ENCODE data around the gene CCDC57.

Gene CCDC57

GRCh38 chr17:82246365-82247181 is 33.9 kb upstream of the CCDC57 start:
- Histone ChIP-seq H3K4me3 (peak overlapping the region; percentile 6; the same call in 1 of the 2 replicates), H3K27ac (peak overlapping the region; percentile 74), H3K4me2 (peak overlapping the region; percentile 81), H3K36me3 (peaks cover 97% of the 10 kb centered on the region), H4K20me1 (peaks cover 100% of the 10 kb centered on the region), H3K4me1 (peaks cover 86% of the 10 kb centered on the region), H3K27me3 (no peaks in the 10 kb centered on the region), H3K9me3 (no peaks in the 10 kb centered on the region), H3K9ac (peak overlapping the region; percentile 58; the same call in 1 of the 2 replicates)
- no peak for TF ChIP-seq Cebpa-rat (IDR thresholded peaks at IDR 0.05)

- no peak for TF ChIP-seq Cebpa-rat (IDR thresholded peaks at IDR 0.05)
- Histone ChIP-seq H3K4me3 (no peak overlapping the region), H3K9me3 (no peaks in the 10 kb centered on the region), H3K27me3 (no peaks in the 10 kb centered on the region), H4K20me1 (peaks cover 100% of the 10 kb centered on the region), H3K4me2 (peak overlapping the region; percentile 81), H3K36me3 (peaks cover 97% of the 10 kb centered on the region), H3K9ac (peak overlapping the region; percentile 58; the same call in 1 of the 2 replicates), H3K27ac (peak overlapping the region; percentile 74; the same call in 1 of the 2 replicates), H3K4me1 (peaks cover 87% of the 10 kb centered on the region)
These were observed 33.4 kb upstream of the CCDC57 start for GRCh38 chr17:82246040-82246364.

DNA sequence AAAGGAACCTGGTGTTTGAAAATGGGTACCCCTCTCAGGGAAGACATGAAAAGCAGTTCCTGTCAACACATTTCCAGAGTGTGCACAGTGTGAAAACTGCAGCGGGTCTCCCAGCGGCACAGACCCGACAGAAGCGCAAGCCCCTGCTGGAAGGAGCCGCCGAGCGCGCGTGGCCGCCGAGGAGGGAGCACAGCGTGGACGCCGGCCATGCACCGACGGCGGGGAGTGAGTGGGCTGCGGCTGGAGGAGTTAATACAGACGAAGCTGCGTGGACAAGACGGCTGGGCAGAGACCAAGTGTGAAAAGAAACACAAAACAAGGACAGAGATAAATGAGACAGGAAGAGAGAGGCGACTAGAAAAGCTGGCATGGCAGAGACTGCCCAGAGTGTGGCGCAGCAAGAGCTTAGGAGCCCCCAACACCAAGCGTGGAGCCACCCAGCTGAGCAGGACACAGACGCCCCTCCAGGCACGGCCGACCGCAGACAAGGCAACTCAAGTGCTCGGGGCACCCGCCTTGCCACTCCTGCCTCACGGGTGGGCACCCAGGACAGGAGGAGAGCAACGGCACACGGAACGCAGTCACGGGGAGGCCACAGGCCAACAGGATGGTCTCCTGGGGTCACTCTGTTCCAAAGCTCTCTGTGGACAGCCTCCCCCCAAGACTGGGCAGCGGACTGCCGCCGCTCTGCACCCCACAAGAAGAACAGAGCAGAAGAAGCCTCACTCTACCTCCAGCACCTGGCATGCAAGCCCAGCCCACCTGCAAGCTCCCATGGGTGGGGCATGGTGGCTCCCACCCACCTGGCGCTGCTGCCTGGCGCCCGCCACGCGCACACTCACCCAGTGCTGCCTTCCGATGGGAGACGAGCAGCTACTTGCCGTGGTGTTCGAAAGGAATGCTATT is 32.7 kb upstream of the CCDC57 start:
- Histone ChIP-seq H4K20me1 (peaks cover 100% of the 10 kb centered on the region), H3K9ac (no peak overlapping the region), H3K4me3 (no peak overlapping the region), H3K36me3 (peaks cover 97% of the 10 kb centered on the region), H3K27me3 (no peaks in the 10 kb centered on the region), H3K27ac (peak overlapping the region; percentile 74; the same call in 1 of the 2 replicates), H3K4me2 (0 out of 2 replicates have a peak overlapping the region, but pooled peaks have one; percentile 81), H3K9me3 (no peaks in the 10 kb centered on the region), H3K4me1 (peaks cover 87% of the 10 kb centered on the region)
- no peak for TF ChIP-seq Cebpa-rat (IDR thresholded peaks at IDR 0.05)

DNA sequence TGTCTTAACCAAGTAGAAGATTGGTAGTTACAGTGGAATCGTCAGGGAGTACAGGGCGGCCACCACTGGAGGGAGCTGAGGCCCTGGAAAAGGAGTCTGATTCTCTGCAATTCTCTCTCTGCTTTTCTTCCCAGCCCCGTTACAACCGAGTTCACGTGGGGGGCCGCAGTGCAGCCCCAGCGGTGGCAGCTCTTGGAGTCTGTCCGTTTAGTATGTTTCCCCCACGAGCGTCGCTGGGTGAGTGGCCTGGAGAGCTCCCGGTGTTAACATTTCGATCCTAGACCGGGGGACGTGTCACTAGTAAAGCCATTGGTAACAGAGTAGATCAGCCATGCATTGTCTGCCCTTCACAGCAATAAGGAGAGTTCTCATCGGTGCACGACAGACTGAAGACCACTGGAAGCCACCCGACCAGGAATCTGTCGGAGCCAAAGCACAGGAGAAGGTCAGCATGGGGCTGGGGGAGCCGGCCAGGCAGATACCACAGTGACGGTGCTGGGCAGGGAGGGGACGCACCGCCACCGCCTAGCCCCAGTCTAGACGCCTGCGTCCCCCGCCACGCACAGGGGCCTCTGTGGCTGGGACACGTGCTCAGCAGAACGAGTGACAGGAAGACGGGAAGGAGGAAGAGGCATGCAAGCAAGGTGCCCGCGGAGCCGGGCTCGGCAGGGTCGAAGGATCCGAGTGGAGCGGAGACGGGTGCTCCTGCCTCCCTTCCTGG is 31.9 kb upstream of the CCDC57 start:
- peaks cover 97% of the 10 kb centered on the region for H3K36me3 ChIP-seq
- no peak overlapping the region for H3K9ac ChIP-seq
- no peak for TF ChIP-seq Cebpa-rat (IDR thresholded peaks at IDR 0.05)
- H3K4me2 ChIP-seq: no peak overlapping the region
- H3K27ac ChIP-seq: 0 out of 2 replicates have a peak overlapping the region, but pooled peaks have one; percentile 19
- H4K20me1 ChIP-seq: peaks cover 100% of the 10 kb centered on the region
- no peaks in the 10 kb centered on the region for H3K9me3 ChIP-seq
- H3K4me3 ChIP-seq: no peak overlapping the region
- no peaks in the 10 kb centered on the region for H3K27me3 ChIP-seq
- H3K4me1 ChIP-seq: peaks cover 87% of the 10 kb centered on the region

DNA sequence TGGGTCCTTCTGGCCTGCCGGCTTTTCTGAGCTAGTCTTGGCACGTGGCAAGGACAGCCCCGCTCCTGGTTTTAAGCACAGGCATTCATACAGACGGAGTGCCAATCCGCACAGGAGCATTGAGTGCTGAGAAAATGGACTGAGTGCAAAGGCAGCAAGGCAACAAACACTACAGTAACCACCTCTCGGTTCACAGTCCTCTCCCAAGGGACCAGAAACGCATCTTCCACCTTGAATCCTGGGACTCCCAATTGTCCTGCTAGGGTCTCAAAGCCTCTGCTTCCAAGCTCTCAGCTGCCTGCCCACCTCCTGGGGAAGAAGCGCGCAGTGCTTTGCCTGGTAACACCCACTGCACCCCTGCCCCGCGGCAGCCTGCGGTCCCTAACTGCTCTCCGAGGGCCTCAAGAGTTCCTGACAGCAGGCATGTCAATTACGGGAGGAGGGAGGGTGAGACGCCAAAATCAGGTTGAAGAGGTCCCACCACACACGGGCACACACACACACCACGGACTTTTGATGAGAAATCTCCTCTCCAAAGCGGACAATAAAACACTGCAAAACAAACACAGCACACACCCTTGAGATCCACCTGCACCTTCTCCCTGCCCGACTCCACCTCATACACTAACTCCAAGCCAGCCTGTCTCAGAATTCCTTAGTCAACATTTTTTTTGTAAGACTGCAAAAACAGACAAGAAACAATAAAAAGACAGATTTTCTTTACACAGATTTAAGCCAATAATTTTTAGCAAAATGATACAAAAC is 31.2 kb upstream of the CCDC57 start:
- peaks cover 100% of the 10 kb centered on the region for H4K20me1 ChIP-seq
- no peak overlapping the region for H3K9ac ChIP-seq
- H3K27ac ChIP-seq: no peak overlapping the region
- no peaks in the 10 kb centered on the region for H3K9me3 ChIP-seq
- peaks cover 87% of the 10 kb centered on the region for H3K4me1 ChIP-seq
- H3K36me3 ChIP-seq: peaks cover 92% of the 10 kb centered on the region
- no peak overlapping the region for H3K4me2 ChIP-seq
- no peaks in the 10 kb centered on the region for H3K27me3 ChIP-seq
- H3K4me3 ChIP-seq: no peak overlapping the region
- no peak for TF ChIP-seq Cebpa-rat (IDR thresholded peaks at IDR 0.05)

GRCh38 chr17:82242977-82243647 is 30.5 kb upstream of the CCDC57 start:
- peaks cover 85% of the 10 kb centered on the region for H3K36me3 ChIP-seq
- no peak overlapping the region for H3K4me2 ChIP-seq

DNA sequence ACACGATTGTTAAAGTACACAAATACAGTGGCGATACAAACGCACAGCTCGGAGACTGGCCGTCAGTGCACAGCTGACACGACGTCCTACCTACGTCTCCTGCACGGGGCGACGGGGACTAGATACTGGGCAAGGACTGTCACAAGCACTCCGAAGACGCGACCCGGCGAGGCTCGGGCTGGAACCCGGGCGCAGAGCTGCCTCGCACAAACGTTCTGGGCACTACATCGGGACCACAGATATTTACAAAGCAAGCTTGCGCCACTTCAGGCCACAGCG is 30.0 kb upstream of the CCDC57 start:
- H3K4me3 ChIP-seq: no peak overlapping the region
- peaks cover 87% of the 10 kb centered on the region for H3K4me1 ChIP-seq
- peaks cover 100% of the 10 kb centered on the region for H4K20me1 ChIP-seq
- H3K36me3 ChIP-seq: peaks cover 84% of the 10 kb centered on the region
- TF ChIP-seq Cebpa-rat (IDR thresholded peaks at IDR 0.05): no peak
- peak overlapping the region; percentile 39; the same call in 1 of the 2 replicates for H3K4me2 ChIP-seq
- H3K9me3 ChIP-seq: no peaks in the 10 kb centered on the region
- H3K27ac ChIP-seq: no peak overlapping the region
- no peak overlapping the region for H3K9ac ChIP-seq
- H3K27me3 ChIP-seq: no peaks in the 10 kb centered on the region

More at GRCh38 chr17:82242977-82243647, 30.5 kb upstream of the CCDC57 start:
- no peak overlapping the region for H3K4me3 ChIP-seq
- H3K4me1 ChIP-seq: peaks cover 87% of the 10 kb centered on the region
- TF ChIP-seq Cebpa-rat (IDR thresholded peaks at IDR 0.05): no peak
- H3K27me3 ChIP-seq: no peaks in the 10 kb centered on the region
- H3K9me3 ChIP-seq: no peaks in the 10 kb centered on the region
- H3K27ac ChIP-seq: no peak overlapping the region
- H4K20me1 ChIP-seq: peaks cover 100% of the 10 kb centered on the region
- no peak overlapping the region for H3K9ac ChIP-seq

GRCh38 chr17:82241926-82242697 is 29.5 kb upstream of the CCDC57 start:
- Histone ChIP-seq H3K27me3 (no peaks in the 10 kb centered on the region), H3K4me2 (peak overlapping the region; percentile 99), H3K27ac (peak overlapping the region; percentile 63), H3K9ac (0 out of 2 replicates have a peak overlapping the region, but pooled peaks have one; percentile 45), H3K9me3 (no peaks in the 10 kb centered on the region), H4K20me1 (peaks cover 100% of the 10 kb centered on the region), H3K4me3 (no peak overlapping the region), H3K36me3 (peaks cover 84% of the 10 kb centered on the region), H3K4me1 (peaks cover 87% of the 10 kb centered on the region)
- TF ChIP-seq Cebpa-rat (IDR thresholded peaks at IDR 0.05): no peak

All from BLaER1 (cell line).